Activated effector memory CD4-positive, alpha-beta T cell treated with Interleukin-2 at 50 U/mL for 16 hours (primary cell): Measurements from ENCODE around the gene PALD1.

ENCODE experiments used
- DNase-seq: peaks from one replicate; pipeline ENCODE4 v3.0.0-alpha.2; 2020

Gene PALD1

DNA sequence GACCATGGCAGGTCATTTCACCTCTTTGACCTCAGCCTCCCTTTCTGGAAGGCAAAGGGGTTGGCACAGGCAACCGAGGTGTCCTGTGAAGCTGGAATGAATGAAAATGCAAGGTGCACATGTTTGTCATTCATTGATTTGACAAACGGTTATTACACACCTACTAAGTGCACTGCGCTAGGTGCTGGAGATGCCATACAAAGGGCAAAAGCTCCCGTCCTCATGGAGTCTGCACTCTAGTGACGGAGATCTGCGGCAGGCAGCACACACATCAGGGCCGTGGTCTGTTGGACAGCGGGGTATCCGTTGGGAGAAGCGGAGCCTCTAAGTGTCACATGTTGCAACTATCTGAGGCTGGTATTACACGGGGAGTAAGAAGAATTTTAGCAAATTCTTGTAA lies 79.7 kb downstream of the PALD1 start:
- no peak for DNase-seq

DNA sequence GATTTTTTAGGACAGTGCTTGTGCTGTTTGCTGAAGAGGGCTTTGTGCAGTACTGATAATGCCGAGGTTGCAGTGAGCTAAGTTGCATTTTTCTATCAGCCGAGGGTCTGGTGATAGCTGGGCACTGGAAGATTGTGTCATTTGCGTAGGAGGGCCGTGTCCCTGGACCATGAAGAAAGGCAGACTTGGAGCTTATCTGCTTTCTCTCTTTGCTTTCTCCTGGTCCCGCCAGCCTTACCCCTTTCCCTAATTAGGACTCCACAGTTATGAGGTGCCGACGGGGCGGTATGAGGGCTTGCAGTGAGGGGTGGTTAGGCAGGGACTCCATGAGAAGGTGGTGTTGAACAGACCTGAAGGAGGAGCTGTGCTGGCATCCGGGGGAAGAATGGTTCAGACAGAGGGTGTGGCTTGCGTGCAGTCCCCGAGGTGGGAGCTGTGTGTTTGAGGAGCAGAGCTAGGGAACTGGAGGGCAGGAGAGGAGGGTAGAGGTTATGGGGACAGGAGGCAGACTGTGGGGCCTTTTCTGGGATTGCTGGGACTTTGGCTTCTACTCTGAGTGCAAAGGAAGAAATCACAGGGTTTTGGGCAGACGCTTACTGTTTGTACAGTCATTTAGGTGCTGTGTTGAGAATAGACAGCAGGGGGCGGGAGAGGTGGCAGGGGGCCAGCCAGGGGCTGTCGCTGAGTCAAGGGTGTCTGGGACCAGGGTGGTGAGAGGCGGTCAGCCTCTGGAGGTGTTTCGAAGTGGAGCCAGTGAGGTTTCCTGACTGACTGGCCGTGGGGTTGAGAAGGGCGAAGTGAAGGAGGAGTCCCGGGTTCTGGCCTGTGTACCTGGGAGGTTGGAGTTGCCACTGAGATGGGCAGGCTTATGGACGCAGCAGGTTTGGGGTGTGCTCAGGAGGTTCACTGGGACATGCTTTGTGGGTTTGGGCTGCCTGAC lies 80.6 kb downstream of the PALD1 start:
- DNase-seq = peak; percentile 46

DNA sequence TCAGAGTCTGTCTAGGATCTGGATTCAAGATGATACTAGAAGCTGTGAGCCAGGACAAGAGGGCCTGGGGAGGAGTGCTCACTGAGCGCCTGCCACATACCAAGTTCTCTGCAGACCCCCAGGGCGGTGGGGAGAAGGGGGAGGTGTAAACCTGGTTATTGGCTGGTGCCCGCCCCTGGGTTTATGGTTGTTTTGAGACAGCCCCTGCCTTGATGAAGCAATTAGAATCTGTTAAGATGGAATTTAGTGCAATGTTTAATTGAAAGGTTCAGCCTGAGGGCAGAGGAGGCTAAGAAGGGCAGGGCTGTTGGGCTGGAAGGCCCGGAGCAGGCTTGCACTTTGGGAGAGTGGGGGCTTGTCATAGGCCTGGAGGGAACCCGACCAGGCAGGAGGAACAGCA lies 81.3 kb downstream of the PALD1 start:
- no peak for DNase-seq

DNA sequence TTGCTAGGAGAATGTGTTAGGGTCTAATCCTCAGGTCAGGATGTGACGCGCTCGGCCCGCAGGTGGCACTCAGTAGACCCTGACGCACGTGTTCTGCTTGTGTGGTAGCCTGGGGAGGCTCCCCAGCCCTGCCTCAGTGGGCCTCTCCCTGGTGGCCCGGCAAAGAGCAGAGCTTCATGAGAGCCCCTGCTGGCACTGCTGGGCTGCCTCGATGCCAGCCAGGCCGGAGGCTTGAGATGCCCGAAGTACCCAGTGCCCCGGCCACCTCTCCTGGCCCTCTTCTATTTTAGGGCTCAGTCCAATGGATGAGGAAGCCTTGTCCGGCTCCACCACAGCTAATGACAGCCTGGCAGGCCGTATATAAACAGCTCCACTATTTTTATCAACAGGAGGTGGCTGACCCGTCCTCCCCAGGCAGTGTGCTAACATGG lies 82.0 kb downstream of the PALD1 start:
- no peak for DNase-seq

GRCh38 chr10:70561070-70561469 lies 82.5 kb downstream of the PALD1 start:
- DNase-seq = no peak

DNA sequence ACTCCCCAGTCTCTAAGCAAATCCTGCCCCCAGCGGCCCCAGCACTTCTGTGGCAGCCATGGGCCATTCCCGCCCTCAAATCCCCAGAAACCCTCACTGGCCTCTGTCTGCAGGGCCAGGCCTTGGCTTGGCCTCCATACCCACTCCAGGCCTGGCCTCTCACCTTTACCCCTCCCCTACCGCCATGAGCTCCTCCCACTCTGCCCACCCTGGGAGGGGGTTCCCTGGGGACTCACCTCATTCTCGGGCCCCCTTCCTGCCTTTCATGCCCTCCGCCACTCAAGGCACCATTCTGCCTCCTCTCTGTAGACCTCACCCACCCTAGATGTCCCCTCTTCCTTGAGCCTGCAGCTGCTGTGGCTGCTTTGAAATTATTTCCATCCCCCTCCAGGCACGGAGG lies 83.0 kb downstream of the PALD1 start:
- DNase-seq = no peak

- DNase-seq = no peak
These were observed 83.6 kb downstream of the PALD1 start for GRCh38 chr10:70562036-70562755.

GRCh38 chr10:70563230-70563629 lies 84.7 kb downstream of the PALD1 start:
- no peak for DNase-seq

DNA sequence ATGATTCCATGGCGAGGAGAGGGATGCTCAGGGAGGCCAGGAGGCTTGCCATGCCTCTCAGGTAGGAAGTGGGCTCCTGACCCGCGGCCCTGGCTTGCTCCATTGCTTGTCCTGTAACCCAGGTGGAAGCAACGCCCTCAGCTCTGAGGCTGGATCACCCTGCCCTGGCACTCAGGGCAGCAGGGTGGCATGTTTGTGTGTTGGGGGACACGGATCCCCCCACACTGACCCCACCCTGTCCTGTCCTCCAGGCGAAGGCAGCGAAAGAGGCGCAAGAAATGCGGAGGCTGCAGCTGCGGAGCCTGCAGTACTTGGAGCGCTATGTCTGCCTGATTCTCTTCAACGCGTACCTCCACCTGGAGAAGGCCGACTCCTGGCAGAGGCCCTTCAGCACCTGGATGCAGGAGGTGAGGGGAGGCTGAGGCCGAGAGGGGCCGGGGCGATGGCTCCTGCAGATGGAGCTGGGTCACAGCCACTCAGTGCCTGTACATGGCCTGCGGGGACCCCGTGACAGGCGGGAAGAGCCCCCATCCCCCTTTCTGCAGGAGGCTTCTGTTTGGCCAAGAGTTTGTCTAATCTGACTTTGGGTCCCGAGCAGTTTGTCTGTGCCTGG lies 85.7 kb downstream of the PALD1 start:
- no peak for DNase-seq

GRCh38 chr10:70564901-70565351 lies 86.4 kb downstream of the PALD1 start:
- DNase-seq = no peak

GRCh38 chr10:70565556-70566514 lies 87.3 kb downstream of the PALD1 start:
- no peak for DNase-seq

GRCh38 chr10:70566515-70567290 lies 88.1 kb downstream of the PALD1 start:
- DNase-seq = no peak

DNA sequence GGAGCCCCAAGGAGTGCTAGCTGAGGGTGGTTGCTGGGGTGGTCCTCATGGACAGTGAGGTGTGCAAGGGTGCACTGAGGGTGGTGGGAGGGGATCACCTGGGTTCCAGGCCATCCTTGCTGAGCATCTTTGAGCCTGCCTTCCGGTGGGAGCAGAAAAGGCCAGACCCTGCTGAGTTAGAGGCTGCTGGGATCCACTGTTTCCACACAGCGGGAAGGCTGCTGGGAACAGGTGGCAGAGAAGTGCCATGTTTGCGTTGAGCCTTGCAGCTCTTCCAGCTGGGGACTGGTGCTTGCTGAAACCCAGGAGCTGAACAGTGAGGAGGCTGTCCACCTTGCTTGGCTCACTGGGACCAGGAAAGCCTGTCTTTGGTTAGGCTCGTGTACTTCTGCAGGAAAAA lies 89.0 kb downstream of the PALD1 start:
- no peak for DNase-seq

DNA sequence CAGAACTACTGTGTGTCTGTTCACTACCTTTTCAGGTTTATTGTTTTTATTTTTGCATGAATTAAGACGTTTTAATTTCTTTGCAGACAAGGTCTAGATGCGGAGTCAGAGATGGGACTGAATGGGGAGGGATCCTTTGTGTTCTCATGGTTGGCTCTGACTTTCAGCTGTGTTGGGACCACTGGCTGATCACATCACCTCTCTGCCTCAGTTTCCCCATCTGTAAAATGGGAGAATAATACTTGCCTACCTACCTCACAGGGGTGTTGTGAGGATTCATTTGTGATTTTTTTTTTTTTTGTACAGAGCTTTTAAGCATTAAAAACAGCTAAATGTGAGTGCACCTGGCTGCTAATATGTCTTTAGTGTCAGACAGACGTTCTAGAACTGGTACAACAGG lies 89.5 kb downstream of the PALD1 start:
- DNase-seq = no peak

- DNase-seq = no peak
These were observed 90.4 kb downstream of the PALD1 start for GRCh38 chr10:70568781-70569495.

- no peak for DNase-seq
These were observed 92.7 kb downstream of the PALD1 start for GRCh38 chr10:70571236-70571635.

DNA sequence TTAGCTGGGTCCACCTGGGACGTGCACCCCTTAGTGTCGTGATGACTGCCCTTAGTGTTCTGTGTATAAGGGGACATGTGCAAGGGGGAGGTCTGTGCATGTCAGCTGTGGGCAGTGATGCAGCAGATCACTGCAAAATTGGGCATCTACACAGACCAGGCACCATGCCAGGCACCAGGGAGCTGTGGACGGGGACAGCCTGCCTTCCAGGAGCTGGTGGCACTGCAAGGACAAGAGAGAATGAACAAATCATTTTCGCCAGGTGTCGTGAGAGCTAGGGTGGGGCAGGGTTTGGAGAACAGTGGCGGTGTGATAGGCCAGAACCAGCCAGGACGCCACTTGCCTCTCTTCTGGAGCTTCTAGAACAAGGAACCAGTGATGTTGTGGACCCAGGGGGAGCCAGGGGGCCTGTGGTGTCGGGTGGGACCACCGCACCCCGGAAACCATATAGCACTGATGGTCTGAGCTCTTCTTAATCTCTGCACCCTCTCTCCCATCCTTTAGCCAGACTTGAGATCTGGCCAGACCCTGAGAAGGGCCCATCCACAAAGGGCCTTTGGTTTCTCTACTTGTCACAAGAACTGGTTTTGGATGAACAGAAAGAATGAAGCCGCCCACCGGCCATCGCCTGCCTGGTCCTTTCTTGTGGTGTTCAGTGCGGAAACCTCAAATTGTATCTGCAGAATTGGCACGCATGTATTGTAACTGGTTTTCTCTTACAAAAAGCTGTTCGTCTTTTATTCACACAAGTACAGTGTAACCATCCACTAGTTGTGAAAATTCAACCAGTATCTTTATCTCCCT lies 93.3 kb downstream of the PALD1 start:
- DNase-seq = no peak

DNA sequence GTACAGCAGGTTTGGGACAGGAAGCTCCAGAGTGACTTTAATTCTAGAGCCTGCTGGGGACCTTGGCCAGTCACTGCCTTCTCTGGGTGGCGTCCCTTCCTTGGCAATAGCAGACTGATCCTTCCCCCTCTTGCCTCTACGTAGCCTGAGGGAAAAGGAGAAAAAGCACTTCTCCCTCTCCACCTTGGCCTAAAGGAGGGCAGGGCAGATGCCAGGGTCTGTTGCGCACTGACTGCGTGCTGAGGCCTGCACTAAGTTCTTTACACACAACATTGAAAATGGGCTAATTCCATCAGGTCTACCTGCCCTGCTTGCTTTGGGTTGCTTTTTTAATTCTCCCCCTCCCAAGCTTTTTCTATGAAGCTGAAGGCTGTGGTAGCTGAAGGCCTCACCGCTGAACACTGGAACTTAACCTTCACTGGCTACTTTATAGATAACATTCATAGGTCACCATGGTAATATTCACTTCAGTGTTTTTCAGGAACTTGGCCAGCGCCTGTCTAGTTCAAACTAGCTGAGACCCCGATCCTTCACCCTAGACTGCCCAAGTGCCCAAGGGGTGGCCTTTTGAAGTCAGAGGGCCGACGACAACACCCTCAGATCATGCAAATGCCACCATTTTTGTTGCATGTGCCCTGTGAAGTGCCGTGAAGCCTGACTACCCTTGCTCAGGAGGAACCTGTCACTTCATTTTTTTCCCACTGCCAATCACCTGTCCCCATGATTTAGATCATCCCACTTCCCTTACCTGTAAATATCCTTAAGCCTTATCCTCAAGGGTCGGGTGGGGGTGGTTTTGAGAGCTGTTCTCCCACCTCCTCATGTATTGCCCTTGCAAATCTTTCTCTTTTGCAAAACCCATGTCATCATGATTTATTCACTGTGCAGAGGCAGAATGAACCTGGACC lies 95.3 kb downstream of the PALD1 start:
- no peak for DNase-seq

DNA sequence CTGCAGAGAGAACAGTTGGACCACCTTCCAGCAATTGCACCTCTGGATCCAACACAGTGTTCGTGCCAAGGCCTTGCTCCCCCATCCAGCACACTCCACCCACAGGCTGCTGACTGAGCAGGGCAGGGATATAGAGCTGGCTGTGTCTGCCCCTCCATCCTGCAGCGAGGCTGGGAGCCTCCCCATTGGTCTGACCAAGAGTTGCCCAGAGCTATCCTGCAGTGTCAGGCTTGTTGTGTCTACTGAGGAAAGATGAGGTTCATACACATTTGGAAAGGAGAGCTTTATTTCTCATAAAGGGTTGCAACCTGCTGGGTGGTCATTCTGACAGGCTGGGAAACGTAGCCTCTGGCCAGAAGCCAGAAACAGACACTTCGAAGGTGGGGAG lies 96.9 kb downstream of the PALD1 start:
- DNase-seq = no peak
